OCI-LY1 (cell line): ENCODE data around the gene ZNF148.

Experiments
- H2AFZ ChIP-seq: fragments of 200-600 bp; sonication (generic), shearing (Covaris generic); 2 replicates; pipeline ENCODE4 v1.6.0; 2014; ENCODE audit warnings: antibody characterized with exemption, mild to moderate bottlenecking, low read length
- H3F3A ChIP-seq: fragments of 200-600 bp; sonication (generic), shearing (Covaris generic); 2 replicates; pipeline ENCODE4 v1.6.0; 2014; ENCODE audit warnings: mild to moderate bottlenecking, antibody characterized with exemption, low read length, moderate library complexity; ENCODE audit not compliant: insufficient read depth
- H3K27ac ChIP-seq: fragments of 200-600 bp; sonication (generic); 2 replicates; pipeline ENCODE4 v1.5.1; 2014; ENCODE audit warnings: low read length, mixed run types, mild to moderate bottlenecking, low read depth; ENCODE audit not compliant: poor library complexity, severe bottlenecking
- H3K27me3 ChIP-seq: fragments of 200-600 bp; sonication (generic); 2 replicates; pipeline ENCODE4 v1.6.0; 2014; ENCODE audit warnings: antibody characterized with exemption, mild to moderate bottlenecking, low read length, moderate library complexity; ENCODE audit not compliant: insufficient read depth
- H3K36me3 ChIP-seq: fragments of 200-600 bp; sonication (generic); 2 replicates; pipeline ENCODE4 v1.6.1; 2014; ENCODE audit warnings: mild to moderate bottlenecking, antibody characterized with exemption, low read length, moderate library complexity, mixed read lengths; ENCODE audit not compliant: insufficient read depth
- H3K4me1 ChIP-seq: fragments of 200-600 bp; sonication (generic); 2 replicates; pipeline ENCODE4 v1.5.1; 2014; ENCODE audit warnings: mild to moderate bottlenecking, low read length, moderate library complexity; ENCODE audit not compliant: insufficient read depth, severe bottlenecking
- H3K4me2 ChIP-seq: fragments of 200-600 bp; sonication (generic), shearing (Covaris generic); 2 replicates; pipeline ENCODE4 v1.6.1; 2014; ENCODE audit warnings: low read length
- H3K4me3 ChIP-seq: fragments of 200-600 bp; sonication (generic); 2 replicates; pipeline ENCODE4 v1.5.1; 2014; ENCODE audit warnings: low read length, low read depth, mild to moderate bottlenecking, mixed read lengths; ENCODE audit not compliant: poor library complexity, severe bottlenecking
- H3K79me2 ChIP-seq: fragments of 200-600 bp; shearing (Covaris generic); 2 replicates; pipeline ENCODE4 v1.6.1; 2016; ENCODE audit warnings: mixed run types, low read length, mixed read lengths; ENCODE audit not compliant: insufficient read depth
- H3K9ac ChIP-seq: fragments of 200-600 bp; sonication (generic), shearing (Covaris generic); 2 replicates; pipeline ENCODE4 v1.6.1; 2014; ENCODE audit warnings: mild to moderate bottlenecking, low read length, mixed read lengths
- H3K9me2 ChIP-seq: fragments of 200-600 bp; sonication (generic), shearing (Covaris generic); 2 replicates; pipeline ENCODE4 v1.6.1; 2014; ENCODE audit warnings: low read depth, mild to moderate bottlenecking, low read length, mixed read lengths
- H3K9me3 ChIP-seq: fragments of 200-600 bp; shearing (Covaris generic); 2 replicates; pipeline ENCODE4 v1.6.1; 2014; ENCODE audit warnings: low read length, mixed read lengths
- H4K20me1 ChIP-seq: fragments of 200-600 bp; sonication (generic), shearing (Covaris generic); 2 replicates; pipeline ENCODE4 v1.6.0; 2016; ENCODE audit warnings: mild to moderate bottlenecking, low read length; ENCODE audit not compliant: insufficient read depth
- CTCF ChIP-seq: fragments of 200-600 bp; sonication (generic), shearing (Covaris generic); IDR thresholded peaks from 2 replicates; pipeline ENCODE4 v1.5.1; 2017; ENCODE audit warnings: mild to moderate bottlenecking, antibody characterized with exemption, low read length, moderate library complexity, mixed read lengths
- EZH2 ChIP-seq: fragments of 200-600 bp; sonication (generic), shearing (Covaris generic); IDR thresholded peaks from 2 replicates; pipeline ENCODE4 v1.8.0; 2017; ENCODE audit warnings: borderline replicate concordance, mixed run types, mild to moderate bottlenecking, antibody characterized with exemption, low read length, moderate library complexity, mixed read lengths

Gene ZNF148

GRCh38 chr3:125319765-125320164 is 55.4 kb downstream of the ZNF148 start:
- Histone ChIP-seq H3K4me1 (no peaks in the 10 kb centered on the region), H3K4me2 (no peak overlapping the region), H3K36me3 (peaks cover 78% of the 10 kb centered on the region), H3K4me3 (no peak overlapping the region), H3K9ac (no peak overlapping the region), H3K9me3 (0 out of 2 replicates have a peak, but pooled peaks cover 2% of the 10 kb centered on the region), H3K79me2 (peaks cover 7% of the 10 kb centered on the region; the same call in 1 of the 2 replicates), H2AFZ (no peak overlapping the region), H3K27me3 (no peaks in the 10 kb centered on the region), H3K27ac (no peak overlapping the region), H4K20me1 (no peaks in the 10 kb centered on the region), H3F3A (no peaks in the 10 kb centered on the region), H3K9me2 (no peaks in the 10 kb centered on the region)
- TF ChIP-seq EZH2 (no peak), CTCF (no peak)

- H3K9me2 ChIP-seq = no peaks in the 10 kb centered on the region
- 0 out of 2 replicates have a peak, but pooled peaks cover 2% of the 10 kb centered on the region for H3K9me3 ChIP-seq
- no peaks in the 10 kb centered on the region for H3K4me1 ChIP-seq
- H3K27ac ChIP-seq = no peak overlapping the region
- no peak overlapping the region for H2AFZ ChIP-seq
- no peak overlapping the region for H3K4me2 ChIP-seq
- H4K20me1 ChIP-seq = no peaks in the 10 kb centered on the region
- H3F3A ChIP-seq = no peaks in the 10 kb centered on the region
- H3K79me2 ChIP-seq = no peaks in the 10 kb centered on the region
- no peaks in the 10 kb centered on the region for H3K27me3 ChIP-seq
- H3K36me3 ChIP-seq = peaks cover 82% of the 10 kb centered on the region
- no peak overlapping the region for H3K4me3 ChIP-seq
- no peak overlapping the region for H3K9ac ChIP-seq
- no peak for TF ChIP-seq CTCF
- TF ChIP-seq EZH2 = no peak
These were observed 56.3 kb downstream of the ZNF148 start for GRCh38 chr3:125318871-125319270.

GRCh38 chr3:125318167-125318865 is 56.8 kb downstream of the ZNF148 start:
- Histone ChIP-seq H3K9me2 (no peaks in the 10 kb centered on the region), H3K79me2 (no peaks in the 10 kb centered on the region), H4K20me1 (no peaks in the 10 kb centered on the region), H3K36me3 (peaks cover 84% of the 10 kb centered on the region), H3K27me3 (no peaks in the 10 kb centered on the region), H3K9me3 (0 out of 2 replicates have a peak, but pooled peaks cover 2% of the 10 kb centered on the region), H3F3A (no peaks in the 10 kb centered on the region), H3K4me3 (no peak overlapping the region), H3K4me2 (no peak overlapping the region), H3K9ac (no peak overlapping the region), H2AFZ (no peak overlapping the region), H3K27ac (no peak overlapping the region), H3K4me1 (no peaks in the 10 kb centered on the region)
- TF ChIP-seq EZH2 (no peak), CTCF (no peak)
